ENCODE data around the gene CALML4.
"Not testable (repeated sequence)": the region's sequence is repeated elsewhere in the genome, so short reads cannot be mapped to it uniquely, and the experiment has no call there.

Gene CALML4

GRCh38 chr15:68224546-68225250, 19.6 kb upstream of the CALML4 start:
- Histone ChIP-seq H3K27ac (ENCODE audit: low read depth, low read length) (no peak overlapping the region), H3K9me3 (ENCODE audit: control insufficient read depth in 1 of 2, low read length in 2 of 2) (no peaks in the 10 kb centered on the region), H3K27me3 (ENCODE audit: control insufficient read depth in 1 of 2, insufficient read depth in 2 of 2, low read length in 2 of 2) (no peaks in the 10 kb centered on the region), H3K9ac (ENCODE audit: low read depth in 1 of 2, low read length in 2 of 2) (no peak overlapping the region), H3K4me1 (ENCODE audit: control insufficient read depth in 1 of 2, insufficient read depth in 2 of 2, low read length in 2 of 2) (peaks cover 15 to 22% of the 10 kb centered on the region in 2 donors), H3K36me3 (ENCODE audit: control insufficient read depth in 1 of 2, insufficient read depth in 2 of 2, low read length in 2 of 2) (no peaks in the 10 kb centered on the region), H3K4me3 (ENCODE audit: low read depth in 1 of 2, low read length in 2 of 2) (no peak overlapping the region)

- H3K4me3 ChIP-seq (ENCODE audit: low read depth in 1 of 2, low read length in 2 of 2), result no peak overlapping the region
- H3K4me1 ChIP-seq (ENCODE audit: control insufficient read depth in 1 of 2, insufficient read depth in 2 of 2, low read length in 2 of 2), result peaks cover 15 to 22% of the 10 kb centered on the region in 2 donors
- no peaks in the 10 kb centered on the region for H3K27me3 ChIP-seq (ENCODE audit: control insufficient read depth in 1 of 2, insufficient read depth in 2 of 2, low read length in 2 of 2)
- H3K36me3 ChIP-seq (ENCODE audit: control insufficient read depth in 1 of 2, insufficient read depth in 2 of 2, low read length in 2 of 2), result peaks cover 3% of the 10 kb centered on the region in 2 donors
- H3K27ac ChIP-seq (ENCODE audit: low read depth, low read length), result no peak overlapping the region
- H3K9me3 ChIP-seq (ENCODE audit: control insufficient read depth in 1 of 2, low read length in 2 of 2), result no peaks in the 10 kb centered on the region
- no peak overlapping the region for H3K9ac ChIP-seq (ENCODE audit: low read depth in 1 of 2, low read length in 2 of 2)
These were observed 19.0 kb upstream of the CALML4 start for GRCh38 chr15:68224108-68224507.

DNA sequence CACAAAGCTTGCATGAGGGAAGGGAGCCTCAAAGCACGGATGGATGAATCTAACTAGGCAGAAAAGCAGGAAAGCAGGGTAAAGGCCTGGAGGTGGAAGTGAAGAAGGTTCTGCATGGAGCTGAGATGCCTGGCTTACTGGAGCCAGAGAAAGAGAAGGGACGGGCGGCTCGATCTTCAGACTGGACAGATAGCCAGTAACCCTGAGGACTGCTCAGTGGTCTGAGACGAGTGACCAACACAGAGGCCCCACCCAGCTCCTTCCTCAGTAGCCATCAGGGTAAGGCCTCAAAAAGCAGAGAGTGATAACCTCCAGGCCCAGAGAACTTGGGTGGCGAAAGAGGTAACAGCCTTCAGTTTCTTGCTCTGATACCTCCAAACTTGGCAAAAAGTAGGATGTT, 18.0 kb upstream of the CALML4 start:
- no peak overlapping the region for H3K27ac ChIP-seq (ENCODE audit: low read depth, low read length)
- no peaks in the 10 kb centered on the region for H3K27me3 ChIP-seq (ENCODE audit: control insufficient read depth in 1 of 2, insufficient read depth in 2 of 2, low read length in 2 of 2)
- H3K9ac ChIP-seq (ENCODE audit: low read depth in 1 of 2, low read length in 2 of 2), result no peak overlapping the region

DNA sequence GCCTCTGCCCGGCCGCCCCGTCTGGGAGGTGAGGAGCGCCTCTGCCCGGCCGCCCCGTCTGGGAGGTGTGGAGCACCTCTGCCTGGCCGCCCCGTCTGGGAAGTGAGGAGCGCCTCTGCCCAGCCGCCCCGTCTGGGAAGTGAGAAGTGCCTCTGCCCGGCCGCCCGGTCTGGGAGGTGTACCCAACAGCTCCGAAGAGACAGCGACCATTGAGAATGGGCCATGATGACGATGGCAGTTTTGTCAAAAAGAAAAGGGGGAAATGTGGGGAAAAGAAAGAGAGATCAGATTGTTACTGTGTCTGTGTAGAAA, 17.3 kb upstream of the CALML4 start:
- H3K27ac ChIP-seq (ENCODE audit: low read depth, low read length); H3K9me3 ChIP-seq (ENCODE audit: control insufficient read depth in 1 of 2, low read length in 2 of 2); H3K4me1 ChIP-seq (ENCODE audit: control insufficient read depth in 1 of 2, insufficient read depth in 2 of 2, low read length in 2 of 2); H3K27me3 ChIP-seq (ENCODE audit: control insufficient read depth in 1 of 2, insufficient read depth in 2 of 2, low read length in 2 of 2); H3K4me3 ChIP-seq (ENCODE audit: low read depth in 1 of 2, low read length in 2 of 2); H3K9ac ChIP-seq (ENCODE audit: low read depth in 1 of 2, low read length in 2 of 2): not testable (repeated sequence)
- H3K36me3 ChIP-seq (ENCODE audit: control insufficient read depth in 1 of 2, insufficient read depth in 2 of 2, low read length in 2 of 2), result peaks cover 7 to 13% of the 10 kb centered on the region in 2 donors

More for the DNA sequence above, 18.0 kb upstream of the CALML4 start:
- Histone ChIP-seq H3K9me3 (ENCODE audit: control insufficient read depth in 1 of 2, low read length in 2 of 2) (no peaks in the 10 kb centered on the region), H3K4me3 (ENCODE audit: low read depth in 1 of 2, low read length in 2 of 2) (no peak overlapping the region), H3K36me3 (ENCODE audit: control insufficient read depth in 1 of 2, insufficient read depth in 2 of 2, low read length in 2 of 2) (peaks cover 7 to 11% of the 10 kb centered on the region in 2 donors), H3K4me1 (ENCODE audit: control insufficient read depth in 1 of 2, insufficient read depth in 2 of 2, low read length in 2 of 2) (peaks cover 9 to 13% of the 10 kb centered on the region in 2 donors)

DNA sequence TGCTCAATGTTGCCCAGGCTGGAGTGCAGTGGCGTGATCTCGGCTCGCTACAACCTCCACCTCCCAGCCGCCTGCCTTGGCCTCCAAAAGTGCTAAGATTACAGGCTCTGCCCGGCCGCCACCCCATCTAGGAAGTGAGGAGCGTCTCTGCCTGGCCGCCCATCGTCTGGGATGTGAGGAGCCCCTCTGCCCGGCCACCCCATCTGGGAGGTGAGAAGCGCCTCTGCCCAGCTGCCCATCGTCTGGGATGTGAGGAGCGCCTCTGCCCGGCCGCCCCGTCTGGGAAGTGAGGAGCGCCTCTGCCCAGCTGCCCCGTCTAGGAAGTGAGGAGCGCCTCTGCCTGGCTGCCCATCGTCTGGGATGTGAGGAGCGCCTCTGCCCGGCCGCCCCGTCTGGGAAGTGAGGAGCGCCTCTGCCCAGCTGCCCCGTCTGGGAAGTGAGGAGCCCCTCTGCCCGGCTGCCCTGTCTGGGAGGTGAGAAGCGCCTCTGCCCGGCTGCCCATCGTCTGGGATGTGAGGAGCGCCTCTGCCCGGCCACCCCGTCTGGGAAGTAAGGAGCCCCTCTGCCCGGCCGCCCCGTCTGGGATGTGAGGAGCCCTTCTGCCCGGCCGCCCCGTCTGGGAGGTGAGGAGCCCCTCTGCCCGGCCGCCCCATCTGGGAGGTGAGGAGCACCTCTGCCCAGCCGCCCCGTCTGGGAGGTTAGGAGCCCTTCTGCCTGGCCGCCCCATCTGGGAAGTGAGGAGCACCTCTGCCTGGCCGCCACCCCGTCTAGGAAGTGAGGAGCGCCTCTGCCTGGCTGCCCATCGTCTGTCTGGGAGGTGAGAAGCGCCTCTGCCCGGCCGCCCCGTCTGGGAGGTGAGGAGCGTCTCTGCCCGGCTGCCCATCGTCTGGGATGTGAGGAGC, 16.6 kb upstream of the CALML4 start:
- not testable (repeated sequence) for H3K4me1 ChIP-seq (ENCODE audit: control insufficient read depth in 1 of 2, insufficient read depth in 2 of 2, low read length in 2 of 2); H3K9ac ChIP-seq (ENCODE audit: low read depth in 1 of 2, low read length in 2 of 2); H3K27me3 ChIP-seq (ENCODE audit: control insufficient read depth in 1 of 2, insufficient read depth in 2 of 2, low read length in 2 of 2); H3K4me3 ChIP-seq (ENCODE audit: low read depth in 1 of 2, low read length in 2 of 2); H3K27ac ChIP-seq (ENCODE audit: low read depth, low read length); H3K9me3 ChIP-seq (ENCODE audit: control insufficient read depth in 1 of 2, low read length in 2 of 2)
- peaks cover 7 to 17% of the 10 kb centered on the region in 2 donors for H3K36me3 ChIP-seq (ENCODE audit: control insufficient read depth in 1 of 2, insufficient read depth in 2 of 2, low read length in 2 of 2)

GRCh38 chr15:68220967-68221366, 15.8 kb upstream of the CALML4 start:
- Histone ChIP-seq H3K27ac (ENCODE audit: low read depth, low read length) (no peak overlapping the region), H3K9ac (ENCODE audit: low read depth in 1 of 2, low read length in 2 of 2) (no peak overlapping the region)

DNA sequence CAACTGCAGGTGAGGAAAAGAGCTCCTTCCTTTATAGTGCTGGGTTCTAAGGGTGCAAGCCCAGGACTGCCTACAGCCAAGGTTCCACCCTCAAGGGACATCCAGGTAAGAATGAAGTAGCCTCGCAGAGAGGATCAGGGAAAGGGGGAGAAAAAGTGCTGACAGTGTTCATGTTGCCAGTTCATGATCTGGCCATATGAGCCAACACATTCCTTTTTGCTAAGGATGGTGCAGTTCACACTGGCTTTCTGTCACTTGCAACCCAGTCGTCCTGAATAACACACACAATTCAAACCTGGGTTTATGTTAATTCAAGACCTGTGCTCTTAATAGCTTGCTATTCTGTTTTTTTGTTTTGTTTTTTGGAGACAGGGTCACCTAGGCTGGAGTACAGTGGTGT, 15.4 kb upstream of the CALML4 start:
- H3K9me3 ChIP-seq (ENCODE audit: control insufficient read depth in 1 of 2, low read length in 2 of 2), result no peaks in the 10 kb centered on the region
- no peaks in the 10 kb centered on the region for H3K27me3 ChIP-seq (ENCODE audit: control insufficient read depth in 1 of 2, insufficient read depth in 2 of 2, low read length in 2 of 2)
- H3K27ac ChIP-seq (ENCODE audit: low read depth, low read length), result no peak overlapping the region
- H3K9ac ChIP-seq (ENCODE audit: low read depth in 1 of 2, low read length in 2 of 2), result no peak overlapping the region
- no peak overlapping the region for H3K4me3 ChIP-seq (ENCODE audit: low read depth in 1 of 2, low read length in 2 of 2)
- H3K36me3 ChIP-seq (ENCODE audit: control insufficient read depth in 1 of 2, insufficient read depth in 2 of 2, low read length in 2 of 2), result peaks cover 7 to 20% of the 10 kb centered on the region in 2 donors
- peaks cover 0 to 4% of the 10 kb centered on the region in 2 donors for H3K4me1 ChIP-seq (ENCODE audit: control insufficient read depth in 1 of 2, insufficient read depth in 2 of 2, low read length in 2 of 2)

More at GRCh38 chr15:68220967-68221366, 15.8 kb upstream of the CALML4 start:
- Histone ChIP-seq H3K36me3 (ENCODE audit: control insufficient read depth in 1 of 2, insufficient read depth in 2 of 2, low read length in 2 of 2) (peaks cover 7 to 18% of the 10 kb centered on the region in 2 donors), H3K9me3 (ENCODE audit: control insufficient read depth in 1 of 2, low read length in 2 of 2) (no peaks in the 10 kb centered on the region), H3K4me1 (ENCODE audit: control insufficient read depth in 1 of 2, insufficient read depth in 2 of 2, low read length in 2 of 2) (peaks cover 0 to 4% of the 10 kb centered on the region in 2 donors), H3K4me3 (ENCODE audit: low read depth in 1 of 2, low read length in 2 of 2) (no peak overlapping the region), H3K27me3 (ENCODE audit: control insufficient read depth in 1 of 2, insufficient read depth in 2 of 2, low read length in 2 of 2) (no peaks in the 10 kb centered on the region)

DNA sequence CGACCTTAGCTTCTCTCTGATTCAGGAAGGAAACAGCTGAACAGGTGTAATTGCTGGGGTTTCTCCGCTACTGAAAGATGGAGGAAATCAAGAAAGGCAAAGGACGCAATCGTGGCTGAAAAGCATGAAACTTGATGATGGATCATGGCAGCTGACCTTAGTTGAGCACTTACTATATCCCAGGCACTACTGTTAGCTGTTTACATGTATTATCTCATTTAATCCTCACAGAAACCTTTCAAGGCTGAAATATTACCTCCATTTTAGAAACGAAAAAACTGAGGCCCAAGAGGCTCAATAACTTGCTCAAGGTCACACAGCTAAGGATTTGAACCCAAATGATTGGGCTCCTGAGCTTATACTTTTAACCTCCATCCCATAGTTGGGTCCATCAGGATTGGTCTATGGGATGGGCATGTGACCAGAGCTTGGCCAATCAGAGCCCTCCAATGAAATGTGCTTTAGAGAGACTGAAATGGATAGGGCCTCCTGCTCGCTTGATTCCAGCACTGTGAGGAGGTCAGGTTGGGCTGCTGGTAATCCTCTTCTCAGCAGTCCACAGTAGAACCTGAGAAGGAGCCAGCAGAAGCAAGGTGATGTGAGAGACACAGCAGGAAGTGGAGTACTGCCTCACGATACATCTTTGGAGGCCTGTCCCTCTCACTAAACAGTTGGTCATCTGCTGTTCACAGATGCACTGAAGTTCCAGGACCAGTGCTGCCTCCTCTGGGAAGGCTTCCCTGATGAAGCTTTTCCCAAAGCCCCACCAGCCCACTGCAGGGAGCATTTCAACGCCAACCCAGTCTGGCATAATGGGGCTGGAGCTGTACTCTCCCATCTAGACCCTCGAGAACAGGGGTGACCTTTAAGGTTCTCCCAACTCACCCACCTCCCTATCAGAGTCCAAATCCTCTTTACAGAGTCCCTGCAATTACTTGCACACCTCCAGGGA, 14.0 kb upstream of the CALML4 start:
- Histone ChIP-seq H3K9me3 (ENCODE audit: control insufficient read depth in 1 of 2, low read length in 2 of 2) (no peaks in the 10 kb centered on the region), H3K4me3 (ENCODE audit: low read depth in 1 of 2, low read length in 2 of 2) (no peak overlapping the region), H3K4me1 (ENCODE audit: control insufficient read depth in 1 of 2, insufficient read depth in 2 of 2, low read length in 2 of 2) (no peaks in the 10 kb centered on the region), H3K36me3 (ENCODE audit: control insufficient read depth in 1 of 2, insufficient read depth in 2 of 2, low read length in 2 of 2) (peaks cover 7 to 20% of the 10 kb centered on the region in 2 donors), H3K27ac (ENCODE audit: low read depth, low read length) (no peak overlapping the region), H3K9ac (ENCODE audit: low read depth in 1 of 2, low read length in 2 of 2) (no peak overlapping the region), H3K27me3 (ENCODE audit: control insufficient read depth in 1 of 2, insufficient read depth in 2 of 2, low read length in 2 of 2) (no peaks in the 10 kb centered on the region)

- H3K4me1 ChIP-seq (ENCODE audit: control insufficient read depth in 1 of 2, insufficient read depth in 2 of 2, low read length in 2 of 2), result no peaks in the 10 kb centered on the region
- peaks cover 7 to 20% of the 10 kb centered on the region in 2 donors for H3K36me3 ChIP-seq (ENCODE audit: control insufficient read depth in 1 of 2, insufficient read depth in 2 of 2, low read length in 2 of 2)
- H3K27ac ChIP-seq (ENCODE audit: low read depth, low read length), result no peak overlapping the region
- H3K27me3 ChIP-seq (ENCODE audit: control insufficient read depth in 1 of 2, insufficient read depth in 2 of 2, low read length in 2 of 2), result no peaks in the 10 kb centered on the region
- no peak overlapping the region for H3K4me3 ChIP-seq (ENCODE audit: low read depth in 1 of 2, low read length in 2 of 2)
- H3K9ac ChIP-seq (ENCODE audit: low read depth in 1 of 2, low read length in 2 of 2), result no peak overlapping the region
- H3K9me3 ChIP-seq (ENCODE audit: control insufficient read depth in 1 of 2, low read length in 2 of 2), result no peaks in the 10 kb centered on the region
These were observed 13.2 kb upstream of the CALML4 start for GRCh38 chr15:68218331-68218730.

All from duodenal mucosa (tissue), 2 donors.